ENCODE data around the gene UQCRFS1.

DNA sequence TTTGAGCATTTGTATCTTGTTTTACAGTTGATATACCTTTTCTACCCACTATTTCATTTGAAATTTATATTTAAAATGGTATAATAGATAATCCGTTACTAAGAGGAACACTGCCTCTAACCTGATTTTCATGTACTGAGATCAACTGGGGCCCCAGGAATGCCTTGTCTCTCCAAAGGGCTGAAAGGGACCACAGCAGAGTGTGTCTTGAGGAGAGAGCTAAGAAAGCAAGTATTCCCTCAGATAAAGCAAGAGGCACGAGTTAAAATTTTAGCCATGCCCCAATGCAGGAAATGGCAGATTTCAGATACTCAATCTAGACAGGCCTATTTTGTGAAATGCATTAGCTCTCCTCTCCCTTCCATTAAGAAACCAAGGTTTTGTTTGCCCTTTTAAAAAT is 10.7 kb downstream of the UQCRFS1 start:
- TF ChIP-seq, protein P1, sequence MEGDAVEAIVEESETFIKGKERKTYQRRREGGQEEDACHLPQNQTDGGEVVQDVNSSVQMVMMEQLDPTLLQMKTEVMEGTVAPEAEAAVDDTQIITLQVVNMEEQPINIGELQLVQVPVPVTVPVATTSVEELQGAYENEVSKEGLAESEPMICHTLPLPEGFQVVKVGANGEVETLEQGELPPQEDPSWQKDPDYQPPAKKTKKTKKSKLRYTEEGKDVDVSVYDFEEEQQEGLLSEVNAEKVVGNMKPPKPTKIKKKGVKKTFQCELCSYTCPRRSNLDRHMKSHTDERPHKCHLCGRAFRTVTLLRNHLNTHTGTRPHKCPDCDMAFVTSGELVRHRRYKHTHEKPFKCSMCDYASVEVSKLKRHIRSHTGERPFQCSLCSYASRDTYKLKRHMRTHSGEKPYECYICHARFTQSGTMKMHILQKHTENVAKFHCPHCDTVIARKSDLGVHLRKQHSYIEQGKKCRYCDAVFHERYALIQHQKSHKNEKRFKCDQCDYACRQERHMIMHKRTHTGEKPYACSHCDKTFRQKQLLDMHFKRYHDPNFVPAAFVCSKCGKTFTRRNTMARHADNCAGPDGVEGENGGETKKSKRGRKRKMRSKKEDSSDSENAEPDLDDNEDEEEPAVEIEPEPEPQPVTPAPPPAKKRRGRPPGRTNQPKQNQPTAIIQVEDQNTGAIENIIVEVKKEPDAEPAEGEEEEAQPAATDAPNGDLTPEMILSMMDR (IDR thresholded peaks at IDR 0.05): no peak
- no peak for TF ChIP-seq POLR2A (IDR thresholded peaks at IDR 0.05)

All from ovary (tissue), 3 donors.